ENCODE measurements around the gene RPL4.

Gene RPL4

DNA sequence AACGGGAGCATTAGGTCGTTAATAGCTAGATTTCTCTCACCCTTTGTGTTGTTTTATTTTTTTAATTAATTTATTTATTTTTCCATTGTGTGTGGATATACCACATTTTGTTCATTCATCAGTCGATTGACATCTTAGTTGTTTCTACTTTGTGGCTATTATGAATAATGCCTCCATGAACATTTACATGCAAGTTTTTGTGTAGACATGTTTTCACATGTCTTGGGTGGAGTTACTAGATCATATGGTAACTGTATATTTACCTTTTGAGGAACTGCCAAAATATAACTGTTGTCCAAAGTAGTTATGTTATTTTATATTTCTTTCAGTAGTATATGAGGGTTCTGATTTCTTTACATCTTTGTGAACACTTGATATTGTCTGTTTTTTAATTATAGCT is 19.3 kb upstream of the RPL4 start:
- TF ChIP-seq, protein P1, sequence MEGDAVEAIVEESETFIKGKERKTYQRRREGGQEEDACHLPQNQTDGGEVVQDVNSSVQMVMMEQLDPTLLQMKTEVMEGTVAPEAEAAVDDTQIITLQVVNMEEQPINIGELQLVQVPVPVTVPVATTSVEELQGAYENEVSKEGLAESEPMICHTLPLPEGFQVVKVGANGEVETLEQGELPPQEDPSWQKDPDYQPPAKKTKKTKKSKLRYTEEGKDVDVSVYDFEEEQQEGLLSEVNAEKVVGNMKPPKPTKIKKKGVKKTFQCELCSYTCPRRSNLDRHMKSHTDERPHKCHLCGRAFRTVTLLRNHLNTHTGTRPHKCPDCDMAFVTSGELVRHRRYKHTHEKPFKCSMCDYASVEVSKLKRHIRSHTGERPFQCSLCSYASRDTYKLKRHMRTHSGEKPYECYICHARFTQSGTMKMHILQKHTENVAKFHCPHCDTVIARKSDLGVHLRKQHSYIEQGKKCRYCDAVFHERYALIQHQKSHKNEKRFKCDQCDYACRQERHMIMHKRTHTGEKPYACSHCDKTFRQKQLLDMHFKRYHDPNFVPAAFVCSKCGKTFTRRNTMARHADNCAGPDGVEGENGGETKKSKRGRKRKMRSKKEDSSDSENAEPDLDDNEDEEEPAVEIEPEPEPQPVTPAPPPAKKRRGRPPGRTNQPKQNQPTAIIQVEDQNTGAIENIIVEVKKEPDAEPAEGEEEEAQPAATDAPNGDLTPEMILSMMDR (IDR thresholded peaks at IDR 0.05; ENCODE audit: unreplicated experiment in 3 of 3), result no peak
- Mint-ChIP-seq H3K4me1 (no peaks in the 10 kb centered on the region), H3K27ac (no peak overlapping the region), H3K4me3 (no peak overlapping the region), H3K27me3 (ENCODE audit: low read depth) (no peaks in the 10 kb centered on the region), H3K36me3 (ENCODE audit: low read depth) (peaks cover 9% of the 10 kb centered on the region), H3K9me3 (no peaks in the 10 kb centered on the region)

DNA sequence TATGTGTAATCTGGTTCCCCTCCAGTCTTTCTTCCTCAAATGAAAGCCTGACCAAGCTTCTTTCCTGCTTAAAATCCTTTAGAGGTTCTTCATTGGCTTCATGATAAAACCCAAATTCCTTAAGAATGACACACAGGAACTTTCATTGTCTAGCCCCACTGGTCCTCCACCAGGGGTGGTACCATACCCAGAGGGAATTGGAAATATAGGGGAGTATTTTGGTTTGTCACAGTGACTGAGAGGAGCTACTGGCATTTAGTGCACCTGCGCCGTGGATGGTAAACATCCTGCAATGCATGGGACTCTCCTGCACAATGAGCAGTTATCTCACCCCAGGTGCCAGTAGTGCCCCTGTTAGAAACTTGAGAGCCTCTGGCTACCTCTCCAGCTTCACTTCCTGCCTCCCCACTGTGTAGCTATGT is 11.3 kb upstream of the RPL4 start:
- H3K27me3 Mint-ChIP-seq (ENCODE audit: low read depth), result no peaks in the 10 kb centered on the region
- H3K27ac Mint-ChIP-seq, result no peak overlapping the region
- no peaks in the 10 kb centered on the region for H3K4me1 Mint-ChIP-seq
- no peaks in the 10 kb centered on the region for H3K9me3 Mint-ChIP-seq
- TF ChIP-seq, protein P1 (IDR thresholded peaks at IDR 0.05; ENCODE audit: unreplicated experiment in 3 of 3), result no peak
- peaks cover 23% of the 10 kb centered on the region for H3K36me3 Mint-ChIP-seq (ENCODE audit: low read depth)
- no peak overlapping the region for H3K4me3 Mint-ChIP-seq

DNA sequence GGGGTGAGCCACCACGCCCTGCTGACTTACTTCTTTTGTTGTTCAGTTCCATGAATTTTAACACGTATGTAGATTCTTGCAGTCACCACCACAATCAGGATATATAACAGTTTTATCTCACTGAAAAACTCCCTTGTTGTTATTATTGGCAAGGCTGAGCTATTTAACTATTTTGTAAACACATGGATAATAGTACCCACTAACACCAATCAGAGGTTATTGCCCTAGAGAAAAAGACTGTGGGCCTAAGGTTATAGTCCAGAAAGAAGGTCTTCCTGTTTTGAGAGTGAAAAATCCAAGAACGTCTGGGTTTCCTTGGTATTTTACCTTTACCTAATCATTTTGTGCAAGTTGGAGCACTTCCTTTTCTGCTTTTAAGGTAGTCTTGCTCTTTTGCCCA is 9.9 kb upstream of the RPL4 start:
- Mint-ChIP-seq H3K4me3 (no peak overlapping the region), H3K36me3 (ENCODE audit: low read depth) (peaks cover 23% of the 10 kb centered on the region), H3K27ac (no peak overlapping the region), H3K9me3 (no peaks in the 10 kb centered on the region), H3K4me1 (no peaks in the 10 kb centered on the region), H3K27me3 (ENCODE audit: low read depth) (no peaks in the 10 kb centered on the region)
- TF ChIP-seq, protein P1 (IDR thresholded peaks at IDR 0.05; ENCODE audit: unreplicated experiment in 3 of 3), result no peak

DNA sequence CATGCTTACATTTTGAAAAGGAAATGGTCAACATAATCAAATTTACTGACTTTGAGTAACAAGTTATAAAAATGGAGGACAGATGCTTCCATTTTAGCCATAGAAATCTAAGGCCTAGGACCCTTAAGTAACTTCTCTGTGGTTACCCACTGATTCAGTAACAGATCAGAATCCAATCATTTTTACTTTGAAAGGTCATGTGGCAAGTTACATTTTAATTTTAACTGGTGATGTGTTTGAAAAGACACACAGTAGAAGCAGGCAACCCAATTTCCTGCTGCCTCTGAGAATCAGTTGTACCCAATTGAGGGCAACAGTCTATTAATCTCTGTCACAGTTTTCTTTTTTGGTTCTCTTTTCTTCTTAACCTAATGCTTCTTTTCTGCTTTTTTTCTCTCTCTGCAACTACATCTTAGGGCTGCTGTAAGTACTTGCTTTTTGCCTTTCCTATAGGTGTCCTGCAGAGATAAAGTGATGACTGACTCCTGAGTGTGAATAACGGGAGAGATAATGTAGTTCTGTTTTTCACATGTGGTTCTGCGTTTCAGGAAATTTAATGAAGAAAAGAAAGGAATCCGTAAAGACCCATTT is 3.7 kb upstream of the RPL4 start:
- H3K9me3 Mint-ChIP-seq, result no peaks in the 10 kb centered on the region
- peaks cover 12% of the 10 kb centered on the region for H3K36me3 Mint-ChIP-seq (ENCODE audit: low read depth)
- TF ChIP-seq, protein P1 (IDR thresholded peaks at IDR 0.05; ENCODE audit: unreplicated experiment in 3 of 3), result no peak
- peak overlapping the region; percentile 36 to 90 (median 46) for H3K27ac Mint-ChIP-seq
- peak overlapping the region in 2 of 3 experiments; percentile 80 to 84 for H3K4me3 Mint-ChIP-seq
- peaks cover 19% of the 10 kb centered on the region for H3K4me1 Mint-ChIP-seq
- H3K27me3 Mint-ChIP-seq (ENCODE audit: low read depth), result no peaks in the 10 kb centered on the region

DNA sequence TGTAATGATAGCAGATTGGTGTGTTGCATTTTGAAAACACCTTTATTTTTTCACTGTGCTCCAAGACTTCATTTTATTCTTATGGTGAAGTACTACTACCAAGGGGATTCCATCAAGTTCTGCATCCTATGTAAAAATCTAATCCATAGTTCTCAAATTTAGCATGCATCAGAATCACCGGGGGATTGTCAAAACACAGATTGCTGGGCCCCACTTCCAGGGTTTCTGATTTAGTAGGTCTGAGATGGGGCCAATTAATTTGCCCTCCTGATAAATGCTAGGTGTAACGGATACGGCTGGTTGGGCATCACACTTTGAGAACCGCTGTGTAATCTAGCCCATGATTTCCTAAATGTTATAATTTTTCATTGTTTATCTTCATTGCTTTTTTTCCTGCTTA is 1.2 kb upstream of the RPL4 start:
- Mint-ChIP-seq H3K27me3 (ENCODE audit: low read depth) (no peaks in the 10 kb centered on the region), H3K4me1 (peaks cover 27% of the 10 kb centered on the region)

More for the DNA sequence above, 1.2 kb upstream of the RPL4 start:
- H3K9me3 Mint-ChIP-seq, result no peaks in the 10 kb centered on the region
- peaks cover 35% of the 10 kb centered on the region for H3K36me3 Mint-ChIP-seq (ENCODE audit: low read depth)
- peak overlapping the region; percentile 95 to 100 (median 96) for H3K4me3 Mint-ChIP-seq
- TF ChIP-seq, protein P1 (IDR thresholded peaks at IDR 0.05; ENCODE audit: unreplicated experiment in 3 of 3), result no peak
- peak overlapping the region; percentile 95 to 98 (median 97) for H3K27ac Mint-ChIP-seq

All from nephron (organoid).